GM21390 (cell line): Measurements from ENCODE around the gene SNX1.
A peak's percentile ranks its signal among the peaks of the same experiment; 100 is the strongest.
"Not testable (repeated sequence)": the region's sequence is repeated elsewhere in the genome, so short reads cannot be mapped to it uniquely, and the experiment has no call there.

Source experiments
- ATAC-seq: cut with Tn5 transposase; IDR thresholded peaks from one replicate; pipeline ENCODE4 v1.9.1; 2021; ENCODE audit not compliant: unreplicated experiment

SNX1 gene

GRCh38 chr15:64072812-64073211 lies 23.0 kb upstream of the SNX1 start:
- ATAC-seq: no peak

- not testable (repeated sequence) for ATAC-seq
These were observed 22.3 kb upstream of the SNX1 start for GRCh38 chr15:64073496-64073895.

GRCh38 chr15:64082757-64083156 lies 13.0 kb upstream of the SNX1 start:
- ATAC-seq: no peak

GRCh38 chr15:64089543-64090280 lies 6.1 kb upstream of the SNX1 start:
- ATAC-seq: no peak

DNA sequence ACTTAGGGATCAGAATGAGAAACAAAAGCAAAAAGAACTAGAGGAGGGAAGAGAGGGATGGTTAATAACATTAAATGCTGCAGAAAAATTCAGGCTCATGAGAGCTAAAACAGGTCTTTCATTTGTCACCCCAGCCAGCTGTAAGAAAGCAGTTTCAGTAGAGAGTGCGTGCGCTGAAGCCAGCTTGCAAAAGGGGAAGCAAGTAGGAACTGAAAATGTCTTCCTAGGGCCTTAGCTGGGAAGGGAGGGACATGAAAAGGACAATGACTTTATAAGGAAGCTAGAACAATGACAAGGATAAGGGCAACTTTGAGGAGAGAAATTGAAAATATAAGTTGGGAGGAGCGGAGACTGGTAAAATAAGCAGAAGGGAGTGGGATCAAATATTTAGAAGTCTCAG lies 5.3 kb upstream of the SNX1 start:
- no peak for ATAC-seq

DNA sequence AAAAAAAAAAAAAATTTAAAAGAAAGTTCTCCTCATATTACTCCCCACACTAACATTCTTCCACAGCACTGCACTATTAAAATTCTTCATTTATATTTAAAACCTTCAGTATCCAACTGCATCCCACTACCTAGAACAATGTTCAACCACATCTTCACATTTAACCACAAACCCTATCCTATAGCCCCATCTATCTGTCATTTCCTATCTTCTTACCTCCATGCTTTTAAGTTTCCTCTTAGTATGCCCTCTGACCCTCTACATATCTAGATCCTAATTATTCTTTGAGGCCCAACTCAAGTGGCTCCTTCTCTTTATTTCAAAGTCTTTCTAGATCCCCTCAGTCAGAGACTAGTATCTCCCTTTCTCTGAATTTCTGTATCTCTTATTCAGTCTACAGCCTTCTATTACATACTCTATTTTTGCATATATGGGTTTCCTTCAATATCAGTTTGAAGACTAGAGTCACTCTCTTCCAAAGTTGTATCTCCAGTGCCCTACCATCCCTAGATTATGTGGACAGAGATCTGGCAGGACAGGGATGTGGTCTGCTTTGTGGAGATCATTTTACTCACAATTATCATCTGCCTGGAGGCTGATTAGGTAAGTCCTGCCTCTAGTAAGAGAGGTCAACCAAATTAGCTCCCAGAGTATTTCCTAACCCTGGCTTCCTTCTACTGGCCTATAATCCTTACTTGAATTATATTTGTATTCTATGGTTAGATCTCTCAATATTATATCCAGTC lies 3.5 kb upstream of the SNX1 start:
- no peak for ATAC-seq

- no peak for ATAC-seq
These were observed 2.7 kb upstream of the SNX1 start for GRCh38 chr15:64092864-64093626.

DNA sequence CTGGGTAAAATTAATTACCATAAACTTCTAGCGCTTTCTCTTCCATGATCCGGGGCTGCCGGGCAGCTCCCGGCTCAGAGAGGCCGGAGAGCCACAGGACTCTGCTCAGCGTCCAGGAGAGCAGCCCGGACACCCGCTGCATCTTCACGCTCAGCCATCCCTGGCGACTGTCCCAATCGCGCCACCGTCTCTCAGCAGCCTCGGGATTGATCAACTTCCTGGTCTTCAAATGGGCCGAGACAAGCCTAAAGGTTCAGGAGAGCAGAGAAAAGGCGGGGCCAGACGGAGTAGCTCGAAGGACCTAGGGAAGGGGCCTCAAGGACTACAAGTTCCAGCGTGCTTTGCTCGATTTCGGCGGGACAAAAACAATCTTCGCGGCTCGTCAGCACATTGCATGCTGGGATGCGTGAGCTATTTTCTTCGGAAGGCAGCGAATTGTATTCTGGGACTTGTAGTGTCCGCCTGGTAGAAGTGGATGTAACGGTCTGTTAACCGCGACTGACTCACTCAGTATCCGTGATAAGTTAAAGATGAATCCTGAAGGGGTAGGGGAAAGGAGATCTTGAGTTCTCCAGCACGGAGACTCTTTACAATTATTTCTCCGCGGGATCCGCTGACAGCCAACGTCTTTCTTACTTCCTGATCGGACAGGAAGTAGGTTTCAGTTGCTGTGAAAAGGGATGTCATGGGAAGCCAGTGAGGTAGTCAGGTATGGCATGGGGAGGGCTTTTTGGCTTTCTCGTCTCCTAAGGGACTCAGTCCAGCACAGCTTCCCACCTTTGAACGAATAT lies 2.0 kb upstream of the SNX1 start, which contains the start of gene CIAO2A:
TSS of gene CIAO2A (minus strand) at position 212 of the 791 bp plus-strand sequence. CDS start at position 142, 70 bp downstream.
- peak; percentile 63 for ATAC-seq

DNA sequence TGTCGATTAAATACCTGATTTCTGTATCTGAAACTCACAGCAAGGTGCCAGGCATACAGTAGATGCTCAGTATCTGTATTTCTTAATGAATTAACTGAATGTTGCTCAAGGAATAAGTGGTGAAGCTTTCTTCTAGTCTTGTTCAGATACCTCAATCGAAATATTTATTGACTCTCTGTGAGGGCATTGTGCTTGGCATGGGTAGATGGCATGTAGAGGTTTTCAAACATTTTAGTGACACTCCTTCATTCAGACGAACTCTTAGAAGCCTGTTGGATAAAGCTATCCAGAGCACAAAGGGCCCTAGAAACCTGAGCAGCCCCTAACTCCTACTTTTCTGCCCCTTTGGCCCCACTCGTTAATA lies 369 bp upstream of the SNX1 start:
- no peak for ATAC-seq

GRCh38 chr15:64096668-64097384 lies 1.0 kb downstream of the SNX1 start:
- ATAC-seq: no peak

- no peak for ATAC-seq
These were observed 3.6 kb downstream of the SNX1 start for GRCh38 chr15:64099379-64099778.

- ATAC-seq: no peak
These were observed 5.2 kb downstream of the SNX1 start for GRCh38 chr15:64100958-64101357.

- ATAC-seq: no peak
These were observed 6.7 kb downstream of the SNX1 start for GRCh38 chr15:64102497-64102896.

- ATAC-seq: no peak
These were observed 9.4 kb downstream of the SNX1 start for GRCh38 chr15:64105113-64105704.

GRCh38 chr15:64107337-64107736 lies 11.6 kb downstream of the SNX1 start:
- no peak for ATAC-seq

DNA sequence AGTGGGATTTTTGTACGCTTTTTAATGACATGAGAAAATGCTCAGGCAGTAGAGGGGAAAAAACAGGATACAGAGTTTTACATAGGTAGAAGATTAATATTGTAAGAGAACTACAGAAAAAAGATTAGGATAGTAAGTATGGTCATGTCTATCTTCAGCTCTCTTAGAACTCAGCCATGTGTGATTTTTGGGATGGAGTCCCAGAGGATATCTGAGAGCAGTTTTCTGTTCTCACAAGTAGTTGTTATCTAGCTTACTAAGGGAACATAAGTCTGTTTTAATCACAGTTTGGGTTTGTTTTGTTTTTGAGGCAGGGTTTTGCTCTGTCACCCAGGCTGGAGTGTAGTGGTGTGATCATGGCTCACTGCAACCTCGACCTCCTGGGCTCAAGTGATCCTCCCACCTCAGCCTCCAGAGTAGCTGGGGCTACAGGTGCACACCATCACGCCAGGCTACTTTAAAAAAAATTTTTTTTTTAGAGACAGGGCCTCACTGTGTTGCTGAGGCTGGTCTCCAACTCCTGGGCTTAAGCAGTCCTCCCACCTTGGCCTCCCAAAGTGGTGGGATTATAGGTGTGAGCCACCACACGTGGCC lies 14.4 kb downstream of the SNX1 start:
- not testable (repeated sequence) for ATAC-seq

DNA sequence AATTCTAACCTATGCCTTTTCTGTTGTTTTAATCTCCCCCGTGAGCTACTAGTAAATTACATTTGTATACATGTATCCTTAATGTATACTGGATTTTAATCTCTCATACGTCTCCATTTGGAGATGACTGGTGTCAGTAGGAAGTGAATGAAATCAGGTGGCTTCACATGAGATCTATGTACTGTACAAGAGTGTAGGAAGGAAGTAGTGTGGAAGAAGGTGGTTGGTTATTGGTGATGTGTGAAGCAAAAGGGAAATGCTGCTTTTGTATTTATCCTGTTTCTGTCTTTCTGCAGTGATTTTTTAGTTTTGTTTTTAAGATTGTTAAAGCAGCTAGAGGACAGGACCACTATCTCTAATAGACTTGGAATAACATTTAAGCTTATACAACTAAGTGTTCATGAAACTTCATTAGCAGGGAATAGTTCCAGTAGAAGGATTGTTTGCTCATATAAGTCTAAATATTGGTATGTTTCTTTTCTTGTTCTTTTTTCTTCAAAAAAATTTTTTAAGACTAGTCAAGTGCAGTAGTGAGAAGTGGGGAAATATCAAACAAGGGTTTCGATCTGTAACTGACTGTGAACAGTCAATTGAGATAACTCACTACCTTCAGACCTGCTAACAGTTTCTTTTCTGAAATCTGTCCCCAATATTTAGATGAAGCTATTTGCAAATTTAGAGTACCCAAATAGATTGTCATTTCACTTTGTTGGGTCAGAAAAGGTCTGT lies 15.3 kb downstream of the SNX1 start:
- no peak for ATAC-seq

GRCh38 chr15:64111679-64112050 lies 15.9 kb downstream of the SNX1 start:
- ATAC-seq: no peak
